ENCODE measurements around the gene HPS4. TPM values are rescaled to one million over a fixed set of nuclear protein-coding genes. Genes with fewer than 3 reads are reported as not detected.
A peak's percentile ranks its signal among the peaks of the same experiment; 100 is the strongest.

The HPS4 gene
- total RNA-seq, 2 experiments from 2014 or later: 48.0 to 51.5 TPM

GRCh38 chr22:26462641-26463040, 20.9 kb downstream of the HPS4 start:
- no peak for DNase-seq
- Mint-ChIP-seq H3K27me3 (ENCODE audit: low read depth) (no peaks in the 10 kb centered on the region), H3K4me3 (no peak overlapping the region), H3K9me3 (no peaks in the 10 kb centered on the region), H3K4me1 (ENCODE audit: low read depth) (no peaks in the 10 kb centered on the region), H3K36me3 (ENCODE audit: low read depth) (peaks cover 10% of the 10 kb centered on the region), H3K27ac (no peak overlapping the region)
- CTCF ChIA-PET: interaction anchor here (0.6 to 4.8 kb wide), 12 partner anchors 11 to 101 kb away, joined by 3 to 44 read pairs (median 10); no protein-coding TSS in a partner anchor
- intact Hi-C loops (cut with micrococcal nuclease): loop anchor here (5.0 kb wide), 1 partner anchor 35 kb away; the partner anchor contains the start of gene ASPHD2

GRCh38 chr22:26462051-26462450, 21.5 kb downstream of the HPS4 start:
- intact Hi-C loops (cut with micrococcal nuclease): loop anchor here (5.0 kb wide), 1 partner anchor 35 kb away; the partner anchor contains the start of gene ASPHD2
- no peaks in the 10 kb centered on the region for H3K27me3 Mint-ChIP-seq (ENCODE audit: low read depth)
- no peak overlapping the region for H3K27ac Mint-ChIP-seq
- no peak overlapping the region for H3K4me3 Mint-ChIP-seq
- no peaks in the 10 kb centered on the region for H3K4me1 Mint-ChIP-seq (ENCODE audit: low read depth)
- CTCF ChIA-PET: interaction anchor here (0.7 to 4.8 kb wide), 23 partner anchors 9 to 216 kb away, joined by 3 to 44 read pairs (median 6); no protein-coding TSS in a partner anchor
- H3K9me3 Mint-ChIP-seq: no peaks in the 10 kb centered on the region
- peaks cover 11% of the 10 kb centered on the region for H3K36me3 Mint-ChIP-seq (ENCODE audit: low read depth)
- DNase-seq: no peak

DNA sequence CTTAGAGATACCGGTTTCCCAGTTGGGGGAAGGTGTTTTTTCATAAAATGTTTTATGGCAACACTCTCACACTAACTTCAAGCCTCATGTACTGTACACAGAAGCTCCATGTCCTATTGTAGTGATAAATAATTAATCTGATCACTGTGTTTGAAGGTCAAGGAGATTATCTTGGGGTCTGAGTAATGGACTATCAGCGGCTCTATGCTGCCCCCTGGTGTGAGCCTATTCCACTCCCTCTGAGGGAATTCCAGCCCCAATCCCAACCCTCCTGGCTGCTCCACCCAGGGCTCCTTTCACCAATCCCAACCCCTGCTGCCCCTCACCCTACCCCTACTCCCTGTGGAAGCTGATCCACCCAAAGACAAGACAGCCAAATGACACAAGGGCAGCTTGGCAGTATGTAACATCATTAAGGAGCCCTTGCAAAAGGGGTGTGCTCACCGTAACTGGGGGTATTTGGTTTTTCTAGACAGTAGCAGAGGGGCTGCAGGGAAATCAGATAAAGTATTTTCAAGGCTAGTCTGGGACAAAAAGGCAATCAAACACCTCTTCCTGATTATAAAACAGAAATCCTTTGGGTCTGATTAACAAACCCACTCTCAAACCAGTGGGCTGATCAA, 22.3 kb downstream of the HPS4 start:
- Mint-ChIP-seq H3K4me1 (ENCODE audit: low read depth) (no peaks in the 10 kb centered on the region), H3K27ac (no peak overlapping the region)

GRCh38 chr22:26460202-26460601, 23.4 kb downstream of the HPS4 start:
- CTCF ChIA-PET: interaction anchor here (0.6 to 4.8 kb wide), 18 partner anchors 9 to 96 kb away, joined by 3 to 44 read pairs (median 5); no protein-coding TSS in a partner anchor
- H3K4me1 Mint-ChIP-seq (ENCODE audit: low read depth): no peaks in the 10 kb centered on the region
- H3K36me3 Mint-ChIP-seq (ENCODE audit: low read depth): peaks cover 13% of the 10 kb centered on the region
- no peaks in the 10 kb centered on the region for H3K9me3 Mint-ChIP-seq
- H3K27me3 Mint-ChIP-seq (ENCODE audit: low read depth): no peaks in the 10 kb centered on the region
- H3K4me3 Mint-ChIP-seq: no peak overlapping the region
- intact Hi-C loops (cut with micrococcal nuclease): loop anchor here (5.0 kb wide), 1 partner anchor 33 kb away; the partner anchor contains the start of gene ASPHD2
- DNase-seq: no peak
- H3K27ac Mint-ChIP-seq: no peak overlapping the region

More for the DNA sequence above, 22.3 kb downstream of the HPS4 start:
- Mint-ChIP-seq H3K9me3 (no peaks in the 10 kb centered on the region), H3K4me3 (no peak overlapping the region), H3K36me3 (ENCODE audit: low read depth) (peaks cover 8% of the 10 kb centered on the region), H3K27me3 (ENCODE audit: low read depth) (no peaks in the 10 kb centered on the region)
- intact Hi-C loops (cut with micrococcal nuclease): loop anchor here (1.0 to 5.0 kb wide), 3 partner anchors 34 to 97 kb away; partner anchors contain the start of gene ASPHD2
- CTCF ChIA-PET: interaction anchor here (0.6 to 4.8 kb wide), 34 partner anchors 8 to 217 kb away, joined by 3 to 44 read pairs (median 4); no protein-coding TSS in a partner anchor
- peak; percentile 57 for DNase-seq

DNA sequence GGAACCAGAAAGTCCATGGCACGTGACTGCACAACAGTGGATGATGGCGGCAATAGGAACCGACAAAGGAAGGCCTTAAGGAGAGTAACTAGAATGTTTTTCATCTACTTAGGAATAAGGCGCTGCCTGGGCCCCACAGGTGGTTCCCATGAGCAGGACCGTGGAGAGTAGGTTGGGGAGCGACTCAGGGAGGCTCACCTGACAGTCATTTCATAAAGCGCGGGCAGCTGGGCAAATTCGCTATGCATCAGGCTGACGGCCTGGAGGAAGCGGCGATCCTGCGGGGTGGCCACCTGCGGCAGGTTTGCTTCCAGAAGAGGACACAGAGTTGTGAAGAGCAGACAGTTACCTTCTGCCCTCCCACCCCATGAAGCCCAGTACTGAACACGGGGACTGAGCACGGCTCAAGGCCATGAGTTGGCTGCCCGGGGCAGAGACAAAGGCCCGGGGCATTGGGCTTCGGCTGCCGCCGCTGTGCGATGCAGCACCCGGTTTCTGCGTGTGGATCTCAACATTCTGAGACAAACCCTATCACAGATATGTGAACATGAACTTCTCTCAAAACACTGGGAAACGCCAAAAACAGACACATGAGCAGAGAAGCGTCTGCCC, 25.8 kb downstream of the HPS4 start:
- no peaks in the 10 kb centered on the region for H3K9me3 Mint-ChIP-seq
- H3K4me1 Mint-ChIP-seq (ENCODE audit: low read depth): no peaks in the 10 kb centered on the region
- no peak for DNase-seq
- H3K36me3 Mint-ChIP-seq (ENCODE audit: low read depth): peaks cover 13% of the 10 kb centered on the region
- intact Hi-C loops (cut with micrococcal nuclease): no loop called here
- no peak overlapping the region for H3K27ac Mint-ChIP-seq
- H3K4me3 Mint-ChIP-seq: no peak overlapping the region
- no peaks in the 10 kb centered on the region for H3K27me3 Mint-ChIP-seq (ENCODE audit: low read depth)
- CTCF ChIA-PET: no interaction called here

- DNase-seq: no peak
Measured at GRCh38 chr22:26453812-26454500, 29.6 kb downstream of the HPS4 start.

GRCh38 chr22:26453216-26453615, 30.4 kb downstream of the HPS4 start:
- CTCF ChIA-PET: interaction anchor here (1.0 kb wide), 1 partner anchor 22 kb away, joined by 6 read pairs; no protein-coding TSS in a partner anchor

More at GRCh38 chr22:26453812-26454500, 29.6 kb downstream of the HPS4 start:
- CTCF ChIA-PET: interaction anchor here (1.0 kb wide), 1 partner anchor 23 kb away, joined by 6 read pairs; no protein-coding TSS in a partner anchor
- intact Hi-C loops (cut with micrococcal nuclease): no loop called here
- Mint-ChIP-seq H3K9me3 (no peaks in the 10 kb centered on the region), H3K4me3 (no peak overlapping the region), H3K27me3 (ENCODE audit: low read depth) (no peaks in the 10 kb centered on the region), H3K4me1 (ENCODE audit: low read depth) (no peaks in the 10 kb centered on the region), H3K27ac (no peak overlapping the region), H3K36me3 (ENCODE audit: low read depth) (peaks cover 10% of the 10 kb centered on the region)

DNA sequence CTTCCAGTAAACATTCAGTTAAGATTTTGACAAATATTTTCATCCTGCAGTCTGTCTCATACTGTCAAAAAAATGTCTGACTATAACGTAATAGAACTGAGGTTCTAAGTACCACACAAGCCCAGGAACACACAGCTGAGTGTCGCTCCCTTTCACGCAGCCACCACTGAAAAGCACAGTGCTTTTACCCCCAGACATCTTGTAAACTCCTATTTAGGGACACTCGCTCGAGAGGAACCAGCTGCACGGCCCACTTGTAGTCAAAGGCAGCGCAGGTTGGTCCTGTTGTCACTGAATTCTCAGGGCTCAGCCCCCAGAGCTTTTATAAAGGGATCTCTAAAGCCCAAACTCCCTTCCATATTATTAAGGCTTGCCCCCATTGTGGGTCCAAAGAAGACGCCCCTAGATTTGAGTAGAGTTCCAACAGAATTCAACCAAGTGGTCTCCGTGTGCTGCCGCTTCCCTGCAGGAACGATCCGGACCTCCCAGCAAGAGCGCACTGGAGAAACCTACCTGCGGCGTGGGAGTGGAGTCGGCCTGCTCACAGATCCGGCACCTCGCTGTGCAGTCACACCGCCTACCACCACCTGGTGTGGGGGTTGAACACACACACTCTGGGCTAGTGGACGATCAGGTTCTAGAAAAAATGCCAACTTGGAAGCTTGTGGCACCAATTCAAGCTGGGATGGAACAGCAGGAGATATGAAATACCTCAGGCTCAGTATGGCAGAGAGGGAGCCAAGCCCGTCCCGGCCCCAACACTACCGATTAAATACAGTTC, 31.2 kb downstream of the HPS4 start:
- CTCF ChIA-PET: no interaction called here
- no peak for DNase-seq
- Mint-ChIP-seq H3K27ac (no peak overlapping the region), H3K4me1 (ENCODE audit: low read depth) (no peaks in the 10 kb centered on the region), H3K9me3 (no peaks in the 10 kb centered on the region), H3K4me3 (no peak overlapping the region), H3K36me3 (ENCODE audit: low read depth) (peaks cover 5% of the 10 kb centered on the region), H3K27me3 (ENCODE audit: low read depth) (no peaks in the 10 kb centered on the region)
- intact Hi-C loops (cut with micrococcal nuclease): no loop called here

More at GRCh38 chr22:26453216-26453615, 30.4 kb downstream of the HPS4 start:
- intact Hi-C loops (cut with micrococcal nuclease): no loop called here
- H3K27me3 Mint-ChIP-seq (ENCODE audit: low read depth): no peaks in the 10 kb centered on the region
- H3K27ac Mint-ChIP-seq: no peak overlapping the region
- no peaks in the 10 kb centered on the region for H3K4me1 Mint-ChIP-seq (ENCODE audit: low read depth)
- H3K36me3 Mint-ChIP-seq (ENCODE audit: low read depth): peaks cover 8% of the 10 kb centered on the region
- no peaks in the 10 kb centered on the region for H3K9me3 Mint-ChIP-seq
- no peak for DNase-seq
- H3K4me3 Mint-ChIP-seq: no peak overlapping the region

DNA sequence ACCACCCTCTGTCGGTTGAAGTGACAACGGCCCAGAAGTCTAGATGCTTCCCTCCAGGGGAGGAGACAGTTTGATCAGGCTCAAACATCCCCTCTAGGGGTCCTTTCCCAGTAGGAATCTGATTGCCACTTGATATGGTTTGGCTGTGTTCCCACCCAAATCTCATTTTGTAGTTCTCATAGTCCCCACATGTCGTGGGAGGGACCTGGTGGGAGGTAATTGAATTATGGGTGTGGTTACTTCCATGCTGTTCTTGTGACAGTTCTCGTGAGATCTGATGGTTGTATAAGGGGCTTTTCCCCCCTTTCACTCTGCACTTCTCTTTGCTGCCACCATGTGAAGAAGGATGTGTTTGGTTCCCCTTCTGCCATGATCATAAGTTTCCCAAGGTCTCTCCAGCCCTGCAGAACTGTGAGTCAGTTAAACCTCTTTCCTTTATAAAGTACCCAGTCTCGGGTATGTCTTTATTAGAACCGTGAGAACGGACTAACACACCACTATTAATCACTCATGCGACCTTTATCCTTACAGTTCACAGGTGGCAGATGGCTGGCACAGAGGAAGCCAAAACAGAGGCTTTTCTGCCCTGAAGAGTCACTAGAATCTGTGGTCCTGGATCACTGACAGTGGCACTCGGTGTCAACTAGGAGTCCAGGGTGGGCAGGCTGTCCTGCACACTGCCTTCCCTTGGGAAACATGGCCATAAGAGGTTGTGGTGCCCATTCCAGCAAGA, 33.0 kb downstream of the HPS4 start:
- Mint-ChIP-seq H3K4me3 (no peak overlapping the region), H3K4me1 (ENCODE audit: low read depth) (no peaks in the 10 kb centered on the region), H3K9me3 (no peaks in the 10 kb centered on the region), H3K27ac (no peak overlapping the region), H3K36me3 (ENCODE audit: low read depth) (no peaks in the 10 kb centered on the region), H3K27me3 (ENCODE audit: low read depth) (no peaks in the 10 kb centered on the region)
- CTCF ChIA-PET: no interaction called here
- no peak for DNase-seq
- intact Hi-C loops (cut with micrococcal nuclease): no loop called here

- H3K4me1 Mint-ChIP-seq (ENCODE audit: low read depth): no peaks in the 10 kb centered on the region
- no peaks in the 10 kb centered on the region for H3K36me3 Mint-ChIP-seq (ENCODE audit: low read depth)
- H3K9me3 Mint-ChIP-seq: no peaks in the 10 kb centered on the region
- no peak overlapping the region for H3K4me3 Mint-ChIP-seq
- DNase-seq: no peak
- H3K27ac Mint-ChIP-seq: no peak overlapping the region
- CTCF ChIA-PET: interaction anchor here (1.5 kb wide), 1 partner anchor 11 kb away, joined by 6 read pairs; no protein-coding TSS in a partner anchor
- H3K27me3 Mint-ChIP-seq (ENCODE audit: low read depth): no peaks in the 10 kb centered on the region
- intact Hi-C loops (cut with micrococcal nuclease): no loop called here
Measured at GRCh38 chr22:26448941-26449340, 34.6 kb downstream of the HPS4 start.

GRCh38 chr22:26448334-26448733, 35.2 kb downstream of the HPS4 start:
- H3K36me3 Mint-ChIP-seq (ENCODE audit: low read depth): no peaks in the 10 kb centered on the region
- no peak overlapping the region for H3K4me3 Mint-ChIP-seq
- H3K27me3 Mint-ChIP-seq (ENCODE audit: low read depth): no peaks in the 10 kb centered on the region
- no peaks in the 10 kb centered on the region for H3K4me1 Mint-ChIP-seq (ENCODE audit: low read depth)
- DNase-seq: no peak
- H3K27ac Mint-ChIP-seq: no peak overlapping the region
- intact Hi-C loops (cut with micrococcal nuclease): no loop called here
- H3K9me3 Mint-ChIP-seq: no peaks in the 10 kb centered on the region
- CTCF ChIA-PET: interaction anchor here (0.6 to 0.9 kb wide), 3 partner anchors 14 to 48 kb away, joined by 3 read pairs; no protein-coding TSS in a partner anchor
